ENCODE measurements around the gene SNHG17. TPM values are rescaled to one million over a fixed set of nuclear protein-coding genes. Genes with fewer than 3 reads are reported as not detected.

SNHG17 gene
- total RNA-seq, 1 experiment from 2014 or later = 24.9 TPM

DNA sequence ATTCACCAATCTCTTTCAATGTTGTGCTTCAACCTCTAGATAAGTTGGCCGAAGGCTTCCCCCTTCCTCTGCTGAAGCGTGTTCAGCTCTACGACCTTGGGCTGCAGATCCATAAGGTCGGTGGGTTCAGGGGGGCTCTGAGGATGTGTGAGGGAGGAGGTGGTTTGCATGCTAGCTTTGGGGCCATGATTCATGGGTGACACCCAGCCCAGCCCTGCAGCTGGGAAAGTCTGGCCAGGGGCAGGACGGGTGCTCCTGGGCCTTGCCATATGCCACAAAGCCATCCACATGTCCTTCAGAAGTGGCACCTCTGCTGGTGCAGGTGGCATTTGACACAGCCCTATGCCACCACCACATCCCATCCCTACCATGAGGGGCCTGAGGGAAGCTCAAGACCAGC lies 61.2 kb downstream of the SNHG17 start:
- DNase-seq (ENCODE audit: low read depth) = no peak

DNA sequence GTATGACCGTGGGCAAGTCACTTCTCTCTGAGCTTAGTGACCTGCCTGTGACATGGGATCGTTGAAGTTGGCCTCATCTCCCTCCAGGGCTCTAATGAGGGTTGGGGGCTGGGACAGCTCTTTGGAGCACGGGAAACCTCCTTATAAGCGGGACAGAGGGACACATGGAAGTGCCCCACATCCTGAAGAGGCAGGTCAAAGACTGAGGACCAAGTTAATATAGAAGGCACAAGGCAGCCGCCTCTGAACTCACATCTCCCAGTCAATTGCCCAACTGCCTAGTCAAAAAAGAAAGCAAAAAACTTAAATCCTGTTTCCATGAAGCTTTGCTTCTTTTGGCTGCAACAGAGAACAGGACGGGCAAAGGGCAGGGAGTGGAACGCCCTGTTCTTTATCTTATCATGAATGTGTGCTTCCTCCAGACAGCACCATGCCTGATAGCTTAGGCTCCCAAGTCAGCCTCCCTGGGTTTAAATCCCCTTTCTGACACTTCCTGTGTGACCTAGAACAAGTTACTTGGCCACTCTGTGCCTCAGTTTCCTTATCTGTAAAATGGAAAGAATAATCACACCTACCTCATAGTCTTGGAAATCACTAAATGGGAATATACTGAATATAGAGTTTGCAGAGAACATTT lies 61.8 kb downstream of the SNHG17 start:
- no peak for DNase-seq (ENCODE audit: low read depth)

DNA sequence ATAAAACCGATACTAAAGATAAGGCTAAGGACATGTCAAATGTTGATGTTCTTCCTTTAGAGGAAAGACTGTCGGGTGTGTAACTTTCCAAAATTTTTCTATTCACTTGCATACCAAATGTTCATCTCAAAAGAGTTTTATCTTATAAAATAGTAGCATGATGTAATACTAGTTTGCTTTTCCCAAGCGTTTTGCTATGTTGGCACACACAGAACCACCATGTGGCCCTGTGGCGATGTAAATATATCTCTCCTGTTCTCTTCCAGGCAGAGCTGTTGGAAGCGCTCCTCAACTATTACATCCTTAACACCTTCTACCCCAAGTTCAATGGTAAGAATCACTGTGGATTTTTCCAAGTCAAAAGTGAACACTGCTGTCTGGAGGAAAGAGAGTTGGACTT lies 62.3 kb downstream of the SNHG17 start:
- no peak for DNase-seq (ENCODE audit: low read depth)

Other genes starting within 250 kb of the SNHG17 start
- gene KIAA1755, start 174.6 kb downstream of the SNHG17 start, total RNA-seq (2014; rRNA removed; shearing (Covaris generic)) = 1.8 and 3.8 TPM in 2 replicates
- gene BPI, start 131.2 kb downstream of the SNHG17 start, total RNA-seq (2014; rRNA removed; shearing (Covaris generic)) = 0.91 and 1.5 TPM in 2 replicates
- 0.22 TPM in 1 of 2 replicates, not detected in the other for gene LBP, start 88.8 kb downstream of the SNHG17 start, total RNA-seq (2014; rRNA removed; shearing (Covaris generic))
- gene RALGAPB, start 37.5 kb upstream of the SNHG17 start, total RNA-seq (2014; rRNA removed; shearing (Covaris generic)) = 30.5 and 35.9 TPM in 2 replicates
- gene ADIG, start 145.9 kb upstream of the SNHG17 start, total RNA-seq (2014; rRNA removed; shearing (Covaris generic)) = not detected in 2 replicates
- 0.64 TPM in 1 of 2 replicates, not detected in the other for gene ARHGAP40, start 166.5 kb upstream of the SNHG17 start, total RNA-seq (2014; rRNA removed; shearing (Covaris generic))

Data from M059J (cell line).